ENCODE measurements around the gene VIL1.

The VIL1 gene

GRCh38 chr2:218448934-218449333 lies 30.0 kb downstream of the VIL1 start:
- H3K4me3 ChIP-seq (ENCODE audit: low read depth, low read length) = no peak overlapping the region
- no peak for TF ChIP-seq CTCF (IDR thresholded peaks at IDR 0.05; ENCODE audit: insufficient read depth, low read depth, low read length, missing control alignments)
- DNase-seq (ENCODE audit: low read depth) = no peak

GRCh38 chr2:218452079-218452478 lies 33.2 kb downstream of the VIL1 start:
- no peak overlapping the region for H3K4me3 ChIP-seq (ENCODE audit: low read depth, low read length)
- DNase-seq (ENCODE audit: low read depth) = no peak
- no peak for TF ChIP-seq CTCF (IDR thresholded peaks at IDR 0.05; ENCODE audit: insufficient read depth, low read depth, low read length, missing control alignments)

GRCh38 chr2:218456849-218457248 lies 37.9 kb downstream of the VIL1 start:
- H3K4me3 ChIP-seq (ENCODE audit: low read depth, low read length) = no peak overlapping the region
- TF ChIP-seq CTCF (IDR thresholded peaks at IDR 0.05; ENCODE audit: insufficient read depth, low read depth, low read length, missing control alignments) = no peak
- no peak for DNase-seq (ENCODE audit: low read depth)

- no peak for DNase-seq (ENCODE audit: low read depth)
- no peak for TF ChIP-seq CTCF (IDR thresholded peaks at IDR 0.05; ENCODE audit: insufficient read depth, low read depth, low read length, missing control alignments)
- no peak overlapping the region for H3K4me3 ChIP-seq (ENCODE audit: low read depth, low read length)
These were observed 39.7 kb downstream of the VIL1 start for GRCh38 chr2:218458598-218458997.

GRCh38 chr2:218465987-218466633 lies 47.2 kb downstream of the VIL1 start:
- no peak overlapping the region for H3K4me3 ChIP-seq (ENCODE audit: low read depth, low read length)
- DNase-seq (ENCODE audit: low read depth) = peak; percentile 9
- TF ChIP-seq CTCF (IDR thresholded peaks at IDR 0.05; ENCODE audit: insufficient read depth, low read depth, low read length, missing control alignments) = no peak

- DNase-seq (ENCODE audit: low read depth) = no peak
- H3K4me3 ChIP-seq (ENCODE audit: low read depth, low read length) = no peak overlapping the region
- TF ChIP-seq CTCF (IDR thresholded peaks at IDR 0.05; ENCODE audit: insufficient read depth, low read depth, low read length, missing control alignments) = no peak
These were observed 51.5 kb downstream of the VIL1 start for GRCh38 chr2:218470448-218470847.

GRCh38 chr2:218471036-218471435 lies 52.1 kb downstream of the VIL1 start:
- H3K4me3 ChIP-seq (ENCODE audit: low read depth, low read length) = no peak overlapping the region
- TF ChIP-seq CTCF (IDR thresholded peaks at IDR 0.05; ENCODE audit: insufficient read depth, low read depth, low read length, missing control alignments) = no peak
- DNase-seq (ENCODE audit: low read depth) = no peak

All from GM12865 (cell line).